HG03097 (cell line): Measurements from ENCODE around the gene KAT14.
"Not testable (repeated sequence)": the region's sequence is repeated elsewhere in the genome, so short reads cannot be mapped to it uniquely, and the experiment has no call there.

ENCODE experiments used
- ATAC-seq: cut with Tn5 transposase; IDR thresholded peaks from one replicate; pipeline ENCODE4 v1.9.1; 2021; ENCODE audit not compliant: unreplicated experiment, low FRiP score

KAT14 gene

DNA sequence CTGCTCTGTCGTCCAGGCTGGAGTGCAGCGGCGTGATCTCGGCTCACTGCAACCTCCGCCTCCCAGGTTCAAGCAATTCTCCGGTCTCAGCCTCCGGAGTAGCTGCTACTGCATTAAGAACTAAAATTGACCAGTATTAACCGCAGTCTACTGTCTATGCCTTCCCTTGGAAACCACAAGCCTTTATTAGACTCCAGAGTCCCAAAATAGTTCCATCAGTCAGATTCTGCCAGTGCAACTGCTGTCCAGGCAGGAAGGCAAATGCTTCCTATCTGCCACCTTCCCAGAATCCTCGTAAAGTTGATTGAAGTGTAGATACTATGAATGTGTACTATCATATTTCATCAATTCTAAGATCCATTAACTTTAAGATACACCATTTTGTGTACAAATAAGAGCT lies 16.7 kb downstream of the KAT14 start:
- no peak for ATAC-seq

DNA sequence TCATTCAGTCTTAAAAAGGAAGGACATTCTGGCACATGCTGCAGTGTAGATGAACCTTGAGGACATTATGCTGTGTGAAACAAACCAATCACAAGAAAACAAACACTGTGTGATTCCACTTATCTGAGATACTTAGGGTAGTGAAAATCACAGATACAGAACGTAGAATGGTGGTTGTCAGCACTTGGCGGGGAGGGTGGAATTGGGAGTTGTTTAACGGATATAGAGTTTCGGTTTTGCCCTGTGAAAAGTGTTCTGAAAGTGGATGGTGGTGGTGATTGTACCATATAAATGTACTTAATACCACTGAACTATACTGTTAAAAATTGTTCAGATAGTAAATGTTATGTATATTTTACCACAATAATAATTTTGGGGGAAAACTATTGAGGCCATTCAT lies 18.4 kb downstream of the KAT14 start:
- no peak for ATAC-seq

DNA sequence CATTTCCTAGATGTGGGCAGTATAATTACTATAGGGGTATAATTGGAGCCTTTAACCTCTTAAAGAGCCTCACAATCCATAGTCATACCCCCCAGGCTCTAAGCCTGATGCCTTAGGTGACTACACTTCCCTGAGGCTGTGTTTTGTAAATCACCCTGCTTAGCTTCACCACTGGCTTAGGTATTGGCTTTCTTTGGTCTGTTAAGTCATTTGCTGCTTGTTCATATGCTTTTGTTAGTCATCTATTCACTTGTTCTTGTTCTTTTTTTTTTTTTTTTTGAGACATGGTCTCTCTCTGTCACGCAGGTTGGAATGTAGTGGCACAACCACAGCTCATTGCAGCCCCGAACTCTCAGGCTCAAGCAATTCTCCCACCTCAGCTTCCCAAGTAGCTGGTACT lies 26.7 kb downstream of the KAT14 start:
- ATAC-seq = no peak

DNA sequence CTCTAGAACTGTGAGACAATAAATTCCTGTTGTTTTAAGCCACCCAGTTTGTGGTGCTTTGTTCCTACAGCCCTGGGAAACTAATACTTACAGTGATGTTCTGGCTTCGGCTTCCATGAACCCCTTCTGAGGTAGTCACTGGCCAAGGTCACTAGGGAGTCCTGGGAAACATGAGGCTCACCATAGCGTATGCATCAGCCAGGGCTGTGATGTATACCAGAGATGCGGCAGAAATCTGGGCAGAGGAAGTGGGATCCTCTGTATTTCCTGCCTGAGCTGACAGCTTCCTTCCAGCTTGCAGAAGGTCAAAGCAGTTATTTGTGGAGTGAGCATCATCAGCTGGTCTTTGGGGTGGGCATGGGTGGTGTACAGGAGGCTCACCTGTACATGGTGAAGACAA lies 27.9 kb downstream of the KAT14 start:
- no peak for ATAC-seq

DNA sequence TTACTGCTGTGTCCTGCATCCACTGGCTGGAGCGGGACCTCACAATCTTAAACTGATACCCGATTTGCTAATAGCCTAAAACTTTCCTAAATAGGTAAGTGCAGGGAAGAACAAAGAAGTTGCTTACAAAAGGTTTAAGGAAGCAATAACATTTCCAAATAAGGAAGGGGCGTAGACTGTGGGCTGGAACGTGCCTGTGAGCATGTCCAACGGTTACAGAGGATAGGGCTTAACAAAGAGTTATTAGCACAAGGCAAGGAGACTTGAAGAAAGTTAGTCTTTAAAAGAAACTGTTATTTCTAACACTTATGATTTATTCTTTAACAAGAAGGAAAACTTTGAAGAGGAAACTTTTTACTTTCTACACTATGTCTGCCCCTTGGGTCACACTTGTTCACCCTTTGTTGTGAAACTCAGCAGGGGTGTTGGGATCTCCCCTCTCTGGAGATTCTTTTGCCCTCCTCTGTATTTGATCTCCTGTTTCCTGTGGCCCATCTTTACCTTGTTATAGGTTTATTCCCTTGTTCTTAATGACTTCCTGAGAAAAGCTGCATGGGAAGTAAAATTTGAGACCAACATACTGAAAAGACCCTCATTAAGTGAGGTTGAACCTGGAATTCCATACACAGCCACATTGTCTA lies 28.7 kb downstream of the KAT14 start:
- ATAC-seq = no peak

DNA sequence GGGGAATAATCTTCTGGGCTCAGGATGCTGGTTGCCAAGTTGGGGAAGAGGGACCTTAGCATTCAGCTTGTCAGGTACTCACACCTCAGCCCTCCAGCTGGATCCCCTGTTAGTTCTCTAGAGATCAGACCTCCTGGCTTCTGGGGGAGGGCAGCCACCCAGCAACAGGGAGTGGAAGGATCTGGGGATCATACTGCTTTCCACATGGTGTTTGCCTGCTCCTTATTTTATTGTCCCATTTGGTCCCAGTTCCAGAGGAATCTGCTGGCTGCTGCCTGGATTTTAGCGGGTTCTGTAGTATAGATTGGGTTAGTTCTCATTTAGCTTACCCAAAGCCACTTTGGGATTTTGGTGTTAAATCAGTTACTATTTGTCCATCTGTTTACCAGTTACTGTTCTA lies 29.3 kb downstream of the KAT14 start:
- no peak for ATAC-seq

DNA sequence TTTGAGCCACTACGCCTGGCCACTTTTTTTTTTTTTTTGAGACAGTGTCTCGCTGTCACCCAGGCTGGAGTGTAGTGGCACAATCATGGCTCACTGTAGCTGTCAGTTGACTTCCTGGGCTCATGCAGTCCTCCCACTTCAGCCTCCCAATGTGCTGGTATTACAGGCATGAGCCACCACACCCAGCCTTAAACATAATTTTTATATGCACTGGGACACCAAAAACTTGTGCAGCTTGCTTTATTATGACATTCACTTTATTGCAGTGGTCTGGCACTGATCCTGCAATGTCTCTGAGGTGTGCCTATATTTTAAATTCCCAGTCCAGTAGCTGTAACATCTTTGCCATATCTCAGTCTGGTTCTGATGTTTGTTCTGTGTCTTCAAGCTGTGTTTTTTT lies 34.7 kb downstream of the KAT14 start:
- ATAC-seq = no peak

DNA sequence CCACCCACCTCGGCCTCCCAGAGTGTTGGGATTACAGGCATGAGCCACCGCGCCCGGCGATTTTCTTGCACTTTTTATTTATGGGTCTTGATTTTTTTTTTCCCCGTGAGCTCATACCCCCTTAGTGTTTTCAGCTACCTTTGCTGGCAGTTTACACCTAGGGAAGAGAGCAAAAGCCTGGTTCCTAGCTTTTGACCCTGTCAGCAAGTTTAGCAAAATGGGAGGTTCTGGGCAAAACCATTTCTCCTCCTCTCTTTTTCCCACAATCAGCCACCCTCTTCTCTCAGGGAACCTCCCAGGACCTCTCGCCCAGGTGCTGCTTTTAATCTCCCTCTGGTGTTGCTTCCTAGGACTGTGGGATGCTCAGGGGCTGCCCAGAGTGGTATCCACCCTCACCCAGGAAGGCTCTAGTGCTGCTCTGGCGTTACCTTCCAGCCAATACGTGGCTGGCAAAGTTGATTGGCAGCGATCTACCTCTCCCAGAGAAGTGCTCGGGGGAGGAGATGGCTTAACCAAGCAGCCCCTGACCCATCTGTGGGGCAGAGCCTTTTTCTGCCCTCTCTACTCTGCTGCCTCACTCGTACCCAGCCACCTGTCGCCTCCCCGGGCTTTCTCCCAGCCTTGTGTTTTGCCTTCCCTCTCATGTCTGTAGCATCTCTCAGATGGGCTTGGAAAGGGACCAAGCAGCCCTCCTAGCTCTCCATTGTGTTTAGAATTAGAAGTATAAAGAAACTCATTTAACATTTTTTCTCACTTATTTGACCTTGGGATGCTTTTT lies 37.4 kb downstream of the KAT14 start:
- ATAC-seq = no peak

DNA sequence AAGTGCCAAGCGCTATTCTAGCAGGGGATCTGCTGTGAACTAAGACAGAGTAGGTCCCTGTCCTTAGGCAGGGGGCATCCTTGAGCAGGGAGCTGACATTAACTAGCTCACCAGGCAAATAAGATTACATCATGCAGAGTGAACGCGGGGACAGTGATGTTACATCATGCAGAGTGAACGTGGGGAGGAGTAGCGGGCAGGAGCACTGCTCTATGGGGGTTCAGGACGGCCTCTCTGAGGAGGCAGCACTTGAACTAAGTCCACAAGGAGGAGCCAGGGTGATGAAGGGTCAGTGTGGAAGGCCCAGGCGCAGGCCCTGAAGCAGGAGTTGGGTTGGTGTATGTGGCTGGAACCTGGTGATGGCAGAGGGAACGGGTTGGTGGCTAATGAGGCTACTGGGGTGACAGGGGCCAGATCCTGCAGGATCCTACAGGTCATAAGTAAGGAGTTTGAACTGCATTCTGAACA lies 38.7 kb downstream of the KAT14 start:
- no peak for ATAC-seq

DNA sequence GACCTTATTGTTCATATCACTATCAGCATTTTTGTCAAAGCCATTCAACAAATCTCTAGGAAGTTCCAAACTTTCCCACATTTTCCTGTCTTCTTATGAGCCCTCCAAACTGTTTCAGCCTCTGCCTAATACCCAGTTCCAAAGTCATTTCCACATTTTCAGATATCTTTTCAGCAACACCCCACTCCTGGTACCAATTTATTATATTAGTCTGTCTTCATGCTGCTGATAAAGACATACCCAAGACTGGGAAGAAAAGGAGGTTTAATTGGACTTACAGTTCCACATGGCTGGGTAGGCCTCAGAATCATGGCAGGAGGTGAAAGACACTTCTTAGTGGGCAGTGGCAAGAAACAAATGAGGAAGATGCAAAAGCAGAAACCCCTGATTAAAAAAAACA lies 42.7 kb downstream of the KAT14 start:
- ATAC-seq = not testable (repeated sequence)

DNA sequence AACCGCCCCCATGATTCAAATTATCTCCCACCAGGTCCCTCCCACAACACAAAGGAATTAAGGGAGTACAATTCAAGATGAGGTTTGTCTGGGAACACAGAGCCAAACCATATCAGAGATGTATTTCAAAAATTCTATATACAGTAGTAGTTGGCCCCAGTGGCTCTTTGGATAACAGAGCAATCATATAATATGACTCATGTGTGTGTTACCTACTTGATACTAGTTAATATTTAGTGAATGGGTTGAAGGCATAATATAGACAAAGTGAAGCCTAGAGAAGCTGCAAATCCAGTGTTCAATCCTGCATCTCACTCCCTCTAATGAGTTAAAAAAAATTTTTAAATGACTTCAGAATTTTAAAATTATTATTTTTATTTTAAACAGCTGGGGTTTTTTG lies 43.2 kb downstream of the KAT14 start:
- no peak for ATAC-seq

DNA sequence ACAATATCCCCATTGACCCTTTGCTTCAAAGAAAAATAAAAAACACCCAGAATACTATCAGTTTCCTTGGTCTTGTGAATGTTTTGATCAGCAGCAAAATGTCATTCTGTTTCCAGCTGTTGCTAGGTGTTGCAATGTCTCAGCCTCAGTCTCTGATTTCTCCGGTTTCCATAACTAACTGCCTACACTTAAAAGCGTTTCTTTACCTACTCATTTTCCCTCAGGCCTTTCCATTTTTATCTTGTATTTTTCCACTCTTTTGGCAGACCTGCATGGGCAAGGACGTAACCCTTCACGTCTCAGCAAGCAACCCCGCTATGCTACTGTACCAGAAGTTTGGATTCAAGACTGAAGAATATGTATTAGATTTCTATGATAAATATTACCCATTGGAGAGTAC lies 49.4 kb downstream of the KAT14 start:
- no peak for ATAC-seq

DNA sequence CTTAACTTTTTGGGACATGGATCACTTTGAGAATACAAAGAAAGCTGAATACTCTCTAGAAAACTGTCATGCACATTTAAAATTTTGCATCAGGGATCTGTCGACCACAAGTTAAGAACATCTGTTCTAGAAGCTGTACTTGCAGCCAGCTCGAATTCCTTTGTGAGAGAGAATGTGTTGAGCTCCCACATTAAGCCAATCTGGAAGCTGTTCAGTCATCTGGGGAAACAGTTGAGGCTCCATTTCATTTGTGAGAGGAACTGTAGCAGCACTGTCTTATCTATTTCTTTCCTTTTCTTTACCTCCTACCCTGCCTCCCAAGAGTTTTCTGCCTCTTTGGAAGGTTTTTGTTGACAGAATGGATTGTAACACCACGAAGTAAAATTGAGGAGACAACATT lies 50.8 kb downstream of the KAT14 start:
- ATAC-seq = no peak

DNA sequence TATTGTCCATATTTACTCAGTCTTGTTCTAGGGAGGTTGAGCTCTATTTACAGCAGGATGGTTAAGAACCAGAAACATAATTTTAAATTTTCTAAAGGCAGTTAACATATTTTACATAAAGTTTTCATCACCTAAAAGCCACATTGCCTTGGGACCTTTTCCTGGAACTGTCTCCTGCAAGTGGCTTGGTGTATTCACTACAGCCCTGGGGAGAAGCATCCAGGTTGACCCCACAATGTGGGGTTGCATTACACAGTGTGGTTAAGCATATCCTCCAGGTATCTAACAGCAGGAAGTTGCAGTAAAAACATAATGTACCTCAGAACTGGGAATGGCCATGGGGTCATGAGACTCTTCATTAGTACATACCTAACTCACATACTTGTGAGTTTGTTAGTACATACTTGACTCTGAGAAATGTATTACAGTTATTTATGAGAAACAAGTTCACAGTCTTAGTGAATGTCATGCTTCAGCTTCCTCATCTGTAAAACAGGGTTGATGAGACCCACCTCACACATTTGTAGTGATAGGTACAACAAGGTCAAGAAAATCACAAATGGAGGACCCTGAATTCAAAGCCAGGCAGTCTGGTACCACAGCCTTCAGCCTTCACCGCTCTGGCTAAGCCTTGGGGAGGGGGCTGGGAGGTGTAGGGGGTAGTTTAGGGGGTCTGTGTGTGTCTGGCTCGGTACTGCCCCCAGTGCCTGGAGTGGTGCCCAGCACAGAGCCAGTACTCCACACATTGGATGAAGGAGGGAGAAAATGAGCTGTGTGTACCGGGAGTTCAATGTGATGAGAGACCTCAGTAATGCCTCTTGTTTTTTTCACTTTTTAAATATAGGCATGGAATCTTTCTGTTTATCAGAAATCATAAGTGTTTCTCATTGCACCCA lies 52.9 kb downstream of the KAT14 start:
- ATAC-seq = no peak

DNA sequence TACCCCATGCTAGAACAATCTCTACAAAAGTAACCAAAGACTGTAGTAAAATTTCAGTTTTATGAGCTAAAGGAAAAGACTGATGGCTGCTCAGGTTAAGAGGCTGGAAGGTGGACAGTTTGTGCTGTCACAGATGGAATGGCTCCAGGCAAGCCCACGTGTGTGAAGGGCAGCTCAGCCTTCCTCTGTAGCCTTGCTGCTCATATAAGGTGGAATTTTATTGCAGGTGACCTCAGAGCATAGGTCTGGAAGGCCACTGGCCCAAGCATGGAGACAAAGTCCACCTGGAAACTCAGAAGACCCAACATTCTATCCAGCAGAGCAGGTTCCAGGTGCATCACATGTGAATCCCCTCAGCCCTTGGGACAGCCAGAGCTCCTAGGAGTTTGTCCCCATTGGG lies 53.6 kb downstream of the KAT14 start:
- no peak for ATAC-seq

DNA sequence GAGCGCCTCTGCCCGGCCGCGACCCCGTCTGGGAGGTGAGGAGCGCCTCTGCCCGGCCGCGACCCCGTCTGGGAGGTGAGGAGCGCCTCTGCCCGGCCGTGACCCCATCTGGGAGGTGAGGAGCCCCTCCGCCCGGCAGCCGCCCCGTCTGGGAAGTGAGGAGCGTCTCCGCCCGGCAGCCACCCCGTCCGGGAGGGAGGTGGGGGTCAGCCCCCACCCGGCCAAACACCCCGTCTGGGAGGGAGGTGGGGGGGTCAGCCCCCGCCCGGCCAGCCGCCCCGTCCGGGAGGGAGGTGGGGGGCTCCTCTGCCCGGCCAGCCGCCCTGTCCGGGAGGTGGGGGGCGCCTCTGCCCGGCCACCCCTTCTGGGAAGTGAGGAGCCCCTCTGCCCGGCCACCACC lies 56.8 kb downstream of the KAT14 start:
- ATAC-seq = not testable (repeated sequence)

DNA sequence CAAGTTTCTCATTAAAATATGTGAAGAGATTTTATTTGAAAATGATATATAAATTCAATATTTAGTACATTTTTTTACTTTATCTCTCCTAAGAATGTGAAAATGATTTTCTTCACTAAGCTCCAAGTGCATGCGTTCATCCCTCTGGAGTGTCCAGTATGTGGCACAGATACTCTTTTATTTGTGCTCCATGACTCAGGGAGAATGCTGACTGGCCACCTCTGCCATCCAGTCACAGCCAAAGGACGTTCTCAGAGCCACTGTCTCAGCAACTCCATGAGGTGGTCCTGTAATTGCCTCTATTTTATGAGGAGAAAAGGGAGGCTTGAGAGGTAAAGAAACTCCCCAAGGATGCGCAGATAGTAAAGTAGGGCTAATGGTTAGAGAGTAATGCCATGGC lies 58.3 kb downstream of the KAT14 start:
- no peak for ATAC-seq

DNA sequence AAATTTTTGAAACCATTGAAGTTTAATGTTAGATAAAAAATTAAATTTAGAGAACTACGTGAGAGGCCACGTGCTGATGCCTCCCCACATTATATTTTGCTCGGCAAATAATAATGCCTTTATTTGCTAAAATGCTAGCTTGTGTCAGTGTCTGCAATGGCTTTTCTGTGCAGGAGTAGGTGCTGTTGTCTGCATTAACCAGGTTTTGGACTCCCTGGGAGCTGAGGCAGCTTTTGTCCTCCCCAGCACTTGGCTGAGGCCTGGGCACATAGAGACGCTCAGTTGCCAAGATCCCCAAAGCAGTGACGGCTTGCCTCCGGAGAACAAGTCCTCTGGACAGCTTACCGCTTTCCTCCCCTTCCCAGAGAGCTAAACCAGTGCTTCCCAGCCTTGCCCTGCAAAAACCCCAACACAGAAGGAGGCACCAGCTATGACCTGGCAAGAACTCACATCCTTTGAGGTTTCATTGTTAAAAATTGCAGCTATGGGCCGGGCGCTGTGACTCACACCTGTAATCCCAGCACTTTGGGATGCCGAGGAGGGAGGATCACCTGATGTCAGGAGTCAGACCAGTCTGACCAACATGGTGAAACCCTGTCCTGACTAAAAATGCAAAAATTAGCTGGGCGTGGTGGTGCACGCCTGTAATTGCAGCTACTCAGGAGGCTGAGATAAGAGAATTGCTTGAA lies 59.9 kb downstream of the KAT14 start:
- ATAC-seq = no peak

DNA sequence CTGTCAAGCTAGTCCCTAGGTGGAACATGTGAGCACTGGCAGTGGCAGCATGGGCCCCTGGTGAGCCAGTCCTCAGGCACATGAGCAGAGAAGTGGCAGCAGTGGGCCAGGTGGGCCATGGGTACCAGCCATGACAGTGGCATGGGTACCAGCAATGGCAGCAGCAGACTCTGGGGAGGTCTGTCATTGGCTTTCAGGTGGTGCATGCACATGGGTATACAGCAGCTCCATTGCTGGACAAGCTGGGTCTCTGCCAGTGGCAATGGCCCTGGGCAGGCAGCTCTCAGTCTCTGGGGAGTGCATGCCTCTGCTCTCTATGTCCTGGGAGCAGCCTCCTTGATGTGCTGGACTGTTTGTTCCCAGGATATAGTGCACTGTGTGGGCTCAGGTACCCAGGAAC lies 65.3 kb downstream of the KAT14 start:
- no peak for ATAC-seq

DNA sequence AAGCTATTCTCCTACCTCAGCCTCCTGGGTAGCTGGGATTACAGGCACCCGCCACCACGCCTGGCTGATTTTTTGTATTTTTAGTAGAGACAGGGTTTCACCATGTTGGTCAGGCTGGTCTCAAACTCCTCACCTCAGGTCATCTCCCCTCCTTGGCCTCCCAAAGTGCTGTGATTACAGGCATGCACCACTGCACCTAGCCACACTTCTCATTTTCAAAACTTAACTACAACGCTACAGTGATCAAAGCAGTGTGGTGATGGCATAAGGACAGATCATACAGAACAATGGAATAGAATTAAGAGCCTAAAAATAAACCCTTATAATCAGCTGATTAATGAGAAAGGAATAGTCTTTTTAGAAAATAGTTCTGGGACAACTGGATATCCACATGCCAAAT lies 66.0 kb downstream of the KAT14 start:
- ATAC-seq = not testable (repeated sequence)

DNA sequence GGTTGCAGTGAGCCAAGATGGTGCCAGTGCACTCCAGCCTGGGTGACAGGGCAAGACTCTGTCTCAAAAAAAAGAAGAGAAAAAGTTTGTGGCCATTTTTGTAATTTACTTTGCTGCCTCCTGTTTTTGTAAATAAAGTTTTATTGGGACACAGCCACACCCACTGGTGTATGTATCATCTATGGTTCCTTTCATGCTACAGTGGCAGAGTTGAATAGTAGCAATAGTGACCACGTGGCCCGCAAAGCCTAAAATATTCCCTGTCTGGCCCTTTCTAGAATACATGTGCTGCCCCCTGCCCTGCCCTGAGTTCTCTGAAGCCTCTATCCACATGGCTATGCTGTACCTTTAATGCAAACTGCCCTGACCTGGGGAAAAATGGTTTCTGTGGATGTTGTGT lies 75.3 kb downstream of the KAT14 start:
- ATAC-seq = no peak
